Measurements from ENCODE around the gene MYH7.

GRCh38 chr14:23379366-23380196 is 55.9 kb downstream of the MYH7 start:
- TF ChIP-seq CTCF (conservative IDR thresholded peaks at IDR 0.05; ENCODE audit: low read depth, low read length) (peak; percentile 93), CHD1 (IDR thresholded peaks at IDR 0.05; ENCODE audit: low read depth, low read length) (no peak), POLR2A (IDR thresholded peaks at IDR 0.05; ENCODE audit: low read depth, low read length) (no peak), MXI1 (IDR thresholded peaks at IDR 0.05; ENCODE audit: borderline replicate concordance, low read depth, low read length) (no peak), RAD21 (IDR thresholded peaks at IDR 0.05; ENCODE audit: low read length) (peak; percentile 91), MAZ (IDR thresholded peaks at IDR 0.05; ENCODE audit: borderline replicate concordance, low read depth, low read length) (peak; percentile 53; the same call in 1 of the 2 replicates), MAFK (IDR thresholded peaks at IDR 0.05; ENCODE audit: low read depth, low read length) (no peak), RFX5 (IDR thresholded peaks at IDR 0.05; ENCODE audit: low read depth, low read length) (no peak)
